ENCODE data around the gene TAF3.

The TAF3 gene

GRCh38 chr10:7980196-7980595, 161.9 kb downstream of the TAF3 start:
- H3K4me1 Mint-ChIP-seq = no peaks in the 10 kb centered on the region
- peaks cover 19% of the 10 kb centered on the region for H3K36me3 Mint-ChIP-seq (ENCODE audit: insufficient read depth)
- H3K27me3 Mint-ChIP-seq = no peaks in the 10 kb centered on the region
- no peak for ATAC-seq (replicated peaks; ENCODE audit: extremely low read depth, poor library complexity, severe bottlenecking)
- no peak overlapping the region for H3K27ac Mint-ChIP-seq (ENCODE audit: low read depth)
- no peak for DNase-seq (ENCODE audit: low spot score in 2 of 2)
- no peaks in the 10 kb centered on the region for H3K9me3 Mint-ChIP-seq
- H3K4me3 Mint-ChIP-seq = no peak overlapping the region

GRCh38 chr10:7982727-7983126, 164.4 kb downstream of the TAF3 start:
- no peaks in the 10 kb centered on the region for H3K9me3 Mint-ChIP-seq
- H3K27ac Mint-ChIP-seq (ENCODE audit: low read depth) = no peak overlapping the region
- H3K4me1 Mint-ChIP-seq = no peaks in the 10 kb centered on the region
- H3K36me3 Mint-ChIP-seq (ENCODE audit: insufficient read depth) = peaks cover 19% of the 10 kb centered on the region
- no peak overlapping the region for H3K4me3 Mint-ChIP-seq
- no peak for ATAC-seq (replicated peaks; ENCODE audit: extremely low read depth, poor library complexity, severe bottlenecking)
- no peak for DNase-seq (ENCODE audit: low spot score in 2 of 2)
- H3K27me3 Mint-ChIP-seq = no peaks in the 10 kb centered on the region

DNA sequence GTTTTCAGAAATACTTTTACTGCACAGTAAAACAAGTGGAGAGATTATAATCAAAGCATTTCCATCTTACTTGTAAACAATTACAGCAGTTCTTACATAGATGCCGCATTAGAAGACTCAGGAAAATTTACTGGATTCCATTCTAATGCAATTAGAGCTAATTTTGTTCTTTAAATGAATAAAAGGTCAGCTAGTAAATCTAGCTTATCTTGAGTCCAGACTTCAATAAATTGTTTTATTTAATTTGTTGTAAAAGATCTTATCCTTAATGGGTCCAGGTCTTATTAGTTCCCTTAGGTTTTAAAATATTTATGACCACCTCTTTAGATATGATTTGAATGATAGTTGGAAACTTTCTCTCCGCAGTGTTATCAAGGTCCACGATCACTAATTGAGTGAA, 166.0 kb downstream of the TAF3 start:
- Mint-ChIP-seq H3K36me3 (ENCODE audit: insufficient read depth) (peaks cover 15% of the 10 kb centered on the region), H3K27me3 (no peaks in the 10 kb centered on the region), H3K4me3 (no peak overlapping the region), H3K4me1 (no peaks in the 10 kb centered on the region), H3K9me3 (no peaks in the 10 kb centered on the region), H3K27ac (ENCODE audit: low read depth) (no peak overlapping the region)
- DNase-seq (ENCODE audit: low spot score in 2 of 2) (no peak), ATAC-seq (replicated peaks; ENCODE audit: extremely low read depth, poor library complexity, severe bottlenecking) (no peak)

GRCh38 chr10:7984896-7985295, 166.6 kb downstream of the TAF3 start:
- H3K36me3 Mint-ChIP-seq (ENCODE audit: insufficient read depth) = peaks cover 15% of the 10 kb centered on the region
- ATAC-seq (replicated peaks; ENCODE audit: extremely low read depth, poor library complexity, severe bottlenecking) = no peak
- H3K27ac Mint-ChIP-seq (ENCODE audit: low read depth) = no peak overlapping the region

DNA sequence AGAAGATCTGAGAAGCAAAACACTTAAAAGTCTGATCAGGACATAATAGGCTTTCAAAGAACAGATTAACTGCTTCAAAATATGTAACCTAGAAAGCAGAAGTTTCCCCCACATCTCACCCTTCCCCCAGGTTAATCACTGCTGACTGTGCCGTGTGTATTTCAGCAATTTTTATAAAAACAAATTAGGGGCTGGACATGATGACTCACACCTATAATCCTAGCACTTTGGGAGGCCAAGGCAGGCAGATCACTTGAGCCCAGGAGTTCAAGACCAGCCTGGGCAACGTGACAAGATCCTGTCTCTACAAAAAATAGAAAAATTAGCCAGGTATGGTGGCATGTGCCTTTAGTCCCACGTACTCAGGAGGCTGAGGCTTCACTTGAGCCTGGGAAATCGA, 168.5 kb downstream of the TAF3 start:
- Mint-ChIP-seq H3K4me1 (no peaks in the 10 kb centered on the region), H3K27ac (ENCODE audit: low read depth) (no peak overlapping the region)
- ATAC-seq (replicated peaks; ENCODE audit: extremely low read depth, poor library complexity, severe bottlenecking) = no peak

More at GRCh38 chr10:7984896-7985295, 166.6 kb downstream of the TAF3 start:
- H3K4me3 Mint-ChIP-seq = no peak overlapping the region
- DNase-seq (ENCODE audit: low spot score in 2 of 2) = no peak
- H3K27me3 Mint-ChIP-seq = no peaks in the 10 kb centered on the region
- H3K4me1 Mint-ChIP-seq = no peaks in the 10 kb centered on the region
- H3K9me3 Mint-ChIP-seq = no peaks in the 10 kb centered on the region

GRCh38 chr10:7988989-7989388, 170.7 kb downstream of the TAF3 start:
- no peaks in the 10 kb centered on the region for H3K9me3 Mint-ChIP-seq
- DNase-seq (ENCODE audit: low spot score in 2 of 2) (no peak), ATAC-seq (replicated peaks; ENCODE audit: extremely low read depth, poor library complexity, severe bottlenecking) (no peak)
- H3K36me3 Mint-ChIP-seq (ENCODE audit: insufficient read depth) = peaks cover 14% of the 10 kb centered on the region
- H3K4me3 Mint-ChIP-seq = no peak overlapping the region
- no peaks in the 10 kb centered on the region for H3K4me1 Mint-ChIP-seq
- no peaks in the 10 kb centered on the region for H3K27me3 Mint-ChIP-seq
- H3K27ac Mint-ChIP-seq (ENCODE audit: low read depth) = no peak overlapping the region

More for the DNA sequence above, 168.5 kb downstream of the TAF3 start:
- Mint-ChIP-seq H3K4me3 (no peak overlapping the region), H3K27me3 (no peaks in the 10 kb centered on the region), H3K36me3 (ENCODE audit: insufficient read depth) (peaks cover 13% of the 10 kb centered on the region), H3K9me3 (no peaks in the 10 kb centered on the region)
- no peak for DNase-seq (ENCODE audit: low spot score in 2 of 2)

- no peak for ATAC-seq (replicated peaks; ENCODE audit: extremely low read depth, poor library complexity, severe bottlenecking)
These were observed 180.5 kb downstream of the TAF3 start for GRCh38 chr10:7998831-7999230.

DNA sequence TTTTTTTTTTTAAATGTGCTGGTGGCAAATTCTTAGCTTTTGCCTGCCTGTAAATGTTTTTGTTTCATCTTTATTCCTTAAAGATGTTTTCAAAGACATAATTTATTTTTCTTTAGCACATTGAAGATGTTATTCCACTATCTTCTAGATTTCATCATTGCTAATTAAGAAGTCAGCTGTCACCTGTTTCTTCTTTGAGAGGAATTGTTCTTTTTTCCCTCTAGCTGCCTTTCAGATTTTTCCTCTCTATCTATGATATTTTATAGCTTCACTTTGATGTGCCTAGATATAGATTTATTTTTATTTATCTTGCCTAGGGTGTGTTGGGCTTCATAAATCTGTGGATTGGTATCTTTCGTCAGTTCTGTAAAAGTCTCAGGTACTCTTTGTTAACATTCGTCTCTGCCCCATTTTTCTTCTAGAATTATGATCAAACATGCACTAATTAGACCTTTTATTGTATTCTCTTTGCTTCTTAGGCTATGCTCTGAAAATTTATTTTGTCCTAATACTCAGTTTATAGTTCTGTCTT, 186.2 kb downstream of the TAF3 start:
- Mint-ChIP-seq H3K27me3 (no peaks in the 10 kb centered on the region), H3K36me3 (ENCODE audit: insufficient read depth) (peaks cover 4% of the 10 kb centered on the region), H3K4me3 (no peak overlapping the region), H3K9me3 (peaks cover 7% of the 10 kb centered on the region), H3K27ac (ENCODE audit: low read depth) (no peak overlapping the region), H3K4me1 (no peaks in the 10 kb centered on the region)
- ATAC-seq (replicated peaks; ENCODE audit: extremely low read depth, poor library complexity, severe bottlenecking) (no peak), DNase-seq (ENCODE audit: low spot score in 2 of 2) (no peak)

More at GRCh38 chr10:7998831-7999230, 180.5 kb downstream of the TAF3 start:
- no peak overlapping the region for H3K27ac Mint-ChIP-seq (ENCODE audit: low read depth)
- H3K4me3 Mint-ChIP-seq = no peak overlapping the region
- H3K9me3 Mint-ChIP-seq = peaks cover 7% of the 10 kb centered on the region
- H3K27me3 Mint-ChIP-seq = no peaks in the 10 kb centered on the region
- H3K36me3 Mint-ChIP-seq (ENCODE audit: insufficient read depth) = peaks cover 5% of the 10 kb centered on the region
- no peak for DNase-seq (ENCODE audit: low spot score in 2 of 2)
- H3K4me1 Mint-ChIP-seq = no peaks in the 10 kb centered on the region

- H3K4me3 Mint-ChIP-seq = no peak overlapping the region
- H3K36me3 Mint-ChIP-seq (ENCODE audit: insufficient read depth) = peaks cover 4% of the 10 kb centered on the region
- no peak for ATAC-seq (replicated peaks; ENCODE audit: extremely low read depth, poor library complexity, severe bottlenecking)
- DNase-seq (ENCODE audit: low spot score in 2 of 2) = no peak
- H3K27me3 Mint-ChIP-seq = no peaks in the 10 kb centered on the region
- H3K9me3 Mint-ChIP-seq = peaks cover 7% of the 10 kb centered on the region
- no peak overlapping the region for H3K27ac Mint-ChIP-seq (ENCODE audit: low read depth)
- H3K4me1 Mint-ChIP-seq = no peaks in the 10 kb centered on the region
These were observed 188.1 kb downstream of the TAF3 start for GRCh38 chr10:8006274-8006999.

DNA sequence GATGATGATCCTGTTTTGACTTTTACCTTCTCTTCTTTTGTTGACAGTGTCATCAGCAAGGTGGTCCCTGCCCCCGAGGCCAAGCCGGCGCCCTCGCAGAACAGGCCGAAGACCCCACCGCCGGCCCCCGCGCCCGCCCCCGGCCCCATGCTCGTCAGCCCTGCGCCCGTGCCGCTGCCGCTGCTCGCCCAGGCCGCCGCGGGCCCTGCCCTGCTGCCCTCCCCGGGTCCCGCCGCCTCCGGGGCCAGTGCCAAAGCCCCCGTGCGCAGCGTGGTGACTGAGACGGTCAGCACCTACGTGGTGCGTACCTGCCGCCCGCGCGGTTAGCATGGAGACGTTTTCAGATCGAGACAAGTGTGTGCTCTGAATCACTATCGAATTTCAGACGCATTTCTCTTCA, 190.7 kb downstream of the TAF3 start:
- Mint-ChIP-seq H3K27me3 (no peaks in the 10 kb centered on the region), H3K9me3 (no peaks in the 10 kb centered on the region), H3K36me3 (ENCODE audit: insufficient read depth) (peaks cover 13% of the 10 kb centered on the region), H3K4me1 (no peaks in the 10 kb centered on the region), H3K4me3 (no peak overlapping the region), H3K27ac (ENCODE audit: low read depth) (no peak overlapping the region)
- no peak for DNase-seq (ENCODE audit: low spot score in 2 of 2)
- no peak for ATAC-seq (replicated peaks; ENCODE audit: extremely low read depth, poor library complexity, severe bottlenecking)

DNA sequence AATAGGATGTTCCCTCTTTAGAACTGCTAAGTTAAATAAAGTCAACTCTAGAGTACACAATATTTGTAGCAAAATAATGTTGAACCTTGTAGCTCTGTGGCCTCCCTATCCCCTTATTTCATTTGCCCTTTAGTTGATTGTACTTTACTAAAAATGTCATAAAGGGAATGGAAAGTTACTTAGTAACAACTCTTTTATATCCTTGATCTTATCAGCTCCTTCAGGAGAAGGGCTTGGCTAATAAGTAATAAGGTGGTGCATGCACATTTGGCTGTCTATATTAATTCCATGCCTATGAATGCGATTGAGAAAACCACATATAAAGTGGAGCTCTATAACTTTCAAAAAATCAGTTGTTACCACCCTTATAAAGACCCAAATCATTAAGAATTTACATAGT, 194.7 kb downstream of the TAF3 start:
- ATAC-seq (replicated peaks; ENCODE audit: extremely low read depth, poor library complexity, severe bottlenecking) (no peak), DNase-seq (ENCODE audit: low spot score in 2 of 2) (no peak)
- Mint-ChIP-seq H3K4me3 (no peak overlapping the region), H3K9me3 (no peaks in the 10 kb centered on the region), H3K36me3 (ENCODE audit: insufficient read depth) (peaks cover 27% of the 10 kb centered on the region), H3K4me1 (no peaks in the 10 kb centered on the region), H3K27me3 (no peaks in the 10 kb centered on the region), H3K27ac (ENCODE audit: low read depth) (no peak overlapping the region)

GRCh38 chr10:8013619-8014018, 195.3 kb downstream of the TAF3 start:
- no peak overlapping the region for H3K27ac Mint-ChIP-seq (ENCODE audit: low read depth)
- H3K27me3 Mint-ChIP-seq = no peaks in the 10 kb centered on the region
- peaks cover 26% of the 10 kb centered on the region for H3K36me3 Mint-ChIP-seq (ENCODE audit: insufficient read depth)
- H3K4me3 Mint-ChIP-seq = no peak overlapping the region
- H3K9me3 Mint-ChIP-seq = no peaks in the 10 kb centered on the region
- H3K4me1 Mint-ChIP-seq = no peaks in the 10 kb centered on the region
- ATAC-seq (replicated peaks; ENCODE audit: extremely low read depth, poor library complexity, severe bottlenecking) = no peak
- no peak for DNase-seq (ENCODE audit: low spot score in 2 of 2)

GRCh38 chr10:8014649-8015048, 196.3 kb downstream of the TAF3 start:
- Mint-ChIP-seq H3K4me1 (no peaks in the 10 kb centered on the region), H3K4me3 (no peak overlapping the region), H3K36me3 (ENCODE audit: insufficient read depth) (peaks cover 26% of the 10 kb centered on the region), H3K27me3 (no peaks in the 10 kb centered on the region), H3K9me3 (no peaks in the 10 kb centered on the region), H3K27ac (ENCODE audit: low read depth) (no peak overlapping the region)
- ATAC-seq (replicated peaks; ENCODE audit: extremely low read depth, poor library complexity, severe bottlenecking) (no peak), DNase-seq (ENCODE audit: low spot score in 2 of 2) (no peak)
